OCI-LY3 (cell line): ENCODE data around the gene FAM13A.
"Not testable (repeated sequence)": the region's sequence is repeated elsewhere in the genome, so short reads cannot be mapped to it uniquely, and the experiment has no call there.

Experiments used
- EZH2phosphoT487 ChIP-seq: fragments of 200-600 bp; shearing (Covaris generic); IDR thresholded peaks from 2 replicates; pipeline ENCODE4 v1.6.1; 2018; ENCODE audit warnings: antibody characterized with exemption, mixed run types, low read depth
- TF ChIP-seq, protein P1 (sequence below): fragments of 200-600, 300-600 bp; sonication (generic); IDR thresholded peaks from 2 replicates; pipeline ENCODE4 v1.5.1; 2014; ENCODE audit warnings: antibody characterized with exemption, low read length, low read depth

DNA sequence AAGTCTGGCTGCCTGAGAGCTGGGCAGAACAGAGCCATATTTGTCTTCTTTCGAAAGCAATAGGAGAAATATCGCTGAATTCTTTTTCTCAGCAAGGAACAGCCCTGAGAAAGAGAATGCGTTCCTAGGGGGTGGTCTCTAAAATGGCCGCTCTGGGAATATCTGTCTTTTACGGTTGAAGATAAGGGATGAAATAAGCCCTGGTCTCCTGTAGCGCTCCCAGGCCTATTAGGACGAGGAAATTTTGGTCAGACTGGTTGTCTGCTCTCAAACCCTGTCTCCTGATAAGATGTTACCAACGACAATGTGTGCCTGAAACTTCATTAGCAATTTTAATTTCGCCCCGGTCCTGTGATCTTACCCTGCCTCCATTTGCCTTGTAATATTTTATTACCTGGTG is 42.1 kb downstream of the FAM13A start:
- not testable (repeated sequence) for TF ChIP-seq EZH2phosphoT487
- TF ChIP-seq, protein P1, sequence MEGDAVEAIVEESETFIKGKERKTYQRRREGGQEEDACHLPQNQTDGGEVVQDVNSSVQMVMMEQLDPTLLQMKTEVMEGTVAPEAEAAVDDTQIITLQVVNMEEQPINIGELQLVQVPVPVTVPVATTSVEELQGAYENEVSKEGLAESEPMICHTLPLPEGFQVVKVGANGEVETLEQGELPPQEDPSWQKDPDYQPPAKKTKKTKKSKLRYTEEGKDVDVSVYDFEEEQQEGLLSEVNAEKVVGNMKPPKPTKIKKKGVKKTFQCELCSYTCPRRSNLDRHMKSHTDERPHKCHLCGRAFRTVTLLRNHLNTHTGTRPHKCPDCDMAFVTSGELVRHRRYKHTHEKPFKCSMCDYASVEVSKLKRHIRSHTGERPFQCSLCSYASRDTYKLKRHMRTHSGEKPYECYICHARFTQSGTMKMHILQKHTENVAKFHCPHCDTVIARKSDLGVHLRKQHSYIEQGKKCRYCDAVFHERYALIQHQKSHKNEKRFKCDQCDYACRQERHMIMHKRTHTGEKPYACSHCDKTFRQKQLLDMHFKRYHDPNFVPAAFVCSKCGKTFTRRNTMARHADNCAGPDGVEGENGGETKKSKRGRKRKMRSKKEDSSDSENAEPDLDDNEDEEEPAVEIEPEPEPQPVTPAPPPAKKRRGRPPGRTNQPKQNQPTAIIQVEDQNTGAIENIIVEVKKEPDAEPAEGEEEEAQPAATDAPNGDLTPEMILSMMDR: not testable (repeated sequence)
